ENCODE data around the gene AASS. TPM values are rescaled to one million over a fixed set of nuclear protein-coding genes. Genes with fewer than 3 reads are reported as not detected.

The AASS gene
- total and polyA plus RNA-seq, 7 donors: 2.8 to 9.6 (median 4.8) TPM

- DNase-seq (no peak), ATAC-seq (no peak)
- peaks cover 0 to 3% of the 10 kb centered on the region in 2 donors for H3K36me3 ChIP-seq (ENCODE audit: insufficient read depth in 1 of 2, low read depth in 1 of 2)
- intact Hi-C loops (cut with DNase I): no loop called here
- TF ChIP-seq CTCF (IDR thresholded peaks at IDR 0.05): no peak
- no peaks in the 10 kb centered on the region for H3K9me3 ChIP-seq
- WGBS, 3 donors: 91 to 95% (median 93%) methylated on average over 3 of the region's 3 CpGs
- H3K27ac ChIP-seq: no peak overlapping the region
- no peaks in the 10 kb centered on the region for H3K27me3 ChIP-seq (ENCODE audit: insufficient read depth in 3 of 3, low read length in 2 of 3)
- H3K4me1 ChIP-seq: no peaks in the 10 kb centered on the region
- H3K4me3 ChIP-seq: no peak overlapping the region
Measured at GRCh38 chr7:122070834-122071233, 73.2 kb downstream of the AASS start.

GRCh38 chr7:122070062-122070461 is 74.0 kb downstream of the AASS start:
- TF ChIP-seq CTCF (IDR thresholded peaks at IDR 0.05): no peak
- intact Hi-C loops (cut with DNase I): no loop called here
- no peaks in the 10 kb centered on the region for H3K9me3 ChIP-seq
- no peaks in the 10 kb centered on the region for H3K27me3 ChIP-seq (ENCODE audit: insufficient read depth in 3 of 3, low read length in 2 of 3)
- H3K27ac ChIP-seq: no peak overlapping the region
- DNase-seq: no peak
- no peak overlapping the region for H3K4me3 ChIP-seq
- ATAC-seq: no peak
- no peaks in the 10 kb centered on the region for H3K4me1 ChIP-seq
- peaks cover 0 to 3% of the 10 kb centered on the region in 2 donors for H3K36me3 ChIP-seq (ENCODE audit: insufficient read depth in 1 of 2, low read depth in 1 of 2)
- WGBS, 3 donors: 66 to 77% (median 71%) methylated on average over 1 of the region's 1 CpG

GRCh38 chr7:122068999-122069398 is 75.0 kb downstream of the AASS start:
- WGBS, 3 donors: 66 to 71% (median 71%) methylated on average over 3 of the region's 3 CpGs
- intact Hi-C loops (cut with DNase I): no loop called here
- DNase-seq (no peak), ATAC-seq (no peak)
- H3K9me3 ChIP-seq: no peaks in the 10 kb centered on the region
- no peak overlapping the region for H3K27ac ChIP-seq
- H3K4me1 ChIP-seq: no peaks in the 10 kb centered on the region
- H3K36me3 ChIP-seq (ENCODE audit: insufficient read depth in 1 of 2, low read depth in 1 of 2): no peaks in the 10 kb centered on the region
- no peak for TF ChIP-seq CTCF (IDR thresholded peaks at IDR 0.05)
- no peaks in the 10 kb centered on the region for H3K27me3 ChIP-seq (ENCODE audit: insufficient read depth in 3 of 3, low read length in 2 of 3)
- no peak overlapping the region for H3K4me3 ChIP-seq

GRCh38 chr7:122068046-122068445 is 76.0 kb downstream of the AASS start:
- H3K4me1 ChIP-seq: no peaks in the 10 kb centered on the region
- WGBS, 3 donors: 59 to 74% (median 65%) methylated on average over 1 of the region's 1 CpG
- H3K27ac ChIP-seq: no peak overlapping the region
- no peaks in the 10 kb centered on the region for H3K27me3 ChIP-seq (ENCODE audit: insufficient read depth in 3 of 3, low read length in 2 of 3)
- ATAC-seq (no peak), DNase-seq (no peak)
- intact Hi-C loops (cut with DNase I): no loop called here
- no peaks in the 10 kb centered on the region for H3K36me3 ChIP-seq (ENCODE audit: insufficient read depth in 1 of 2, low read depth in 1 of 2)
- no peaks in the 10 kb centered on the region for H3K9me3 ChIP-seq
- TF ChIP-seq CTCF (IDR thresholded peaks at IDR 0.05): no peak
- H3K4me3 ChIP-seq: no peak overlapping the region

GRCh38 chr7:122067077-122067476 is 77.0 kb downstream of the AASS start:
- H3K27ac ChIP-seq: no peak overlapping the region
- intact Hi-C loops (cut with DNase I): no loop called here
- H3K4me1 ChIP-seq: no peaks in the 10 kb centered on the region
- H3K9me3 ChIP-seq: no peaks in the 10 kb centered on the region
- no peaks in the 10 kb centered on the region for H3K27me3 ChIP-seq (ENCODE audit: insufficient read depth in 3 of 3, low read length in 2 of 3)
- no peak for TF ChIP-seq CTCF (IDR thresholded peaks at IDR 0.05)
- no peaks in the 10 kb centered on the region for H3K36me3 ChIP-seq (ENCODE audit: insufficient read depth in 1 of 2, low read depth in 1 of 2)
- DNase-seq (no peak), ATAC-seq (no peak)
- H3K4me3 ChIP-seq: no peak overlapping the region
- 50 to 68% (median 60%) methylated on average over 1 of the region's 1 CpG for WGBS, 3 donors
